ENCODE data around the gene AP1AR. TPM values are rescaled to one million over a fixed set of nuclear protein-coding genes. Genes with fewer than 3 reads are reported as not detected.
"Not testable (repeated sequence)": the region's sequence is repeated elsewhere in the genome, so short reads cannot be mapped to it uniquely, and the experiment has no call there.

AP1AR gene
- polyA plus RNA-seq, 12 donors: 10.5 to 35.7 (median 14.2) TPM; not detected in 1

DNA sequence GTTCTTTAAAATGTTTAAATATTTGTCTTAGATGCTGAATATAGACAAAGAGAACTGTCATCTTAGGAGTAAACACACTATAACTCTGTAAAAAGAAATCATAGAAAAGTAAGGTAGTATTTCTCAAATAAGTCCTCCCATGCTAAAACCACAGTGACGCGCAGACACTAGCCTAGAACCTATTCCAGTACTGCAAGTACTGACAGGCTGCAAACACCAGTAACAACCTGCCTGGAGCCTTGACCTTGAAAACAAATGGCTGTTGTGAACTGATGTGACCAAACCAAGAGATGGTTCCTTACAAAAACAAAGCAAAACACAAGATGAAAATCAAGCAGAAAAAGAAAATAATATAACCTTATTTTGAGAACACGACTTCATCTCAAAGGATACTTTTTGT is 45.6 kb downstream of the AP1AR start:
- DNase-seq: no peak

DNA sequence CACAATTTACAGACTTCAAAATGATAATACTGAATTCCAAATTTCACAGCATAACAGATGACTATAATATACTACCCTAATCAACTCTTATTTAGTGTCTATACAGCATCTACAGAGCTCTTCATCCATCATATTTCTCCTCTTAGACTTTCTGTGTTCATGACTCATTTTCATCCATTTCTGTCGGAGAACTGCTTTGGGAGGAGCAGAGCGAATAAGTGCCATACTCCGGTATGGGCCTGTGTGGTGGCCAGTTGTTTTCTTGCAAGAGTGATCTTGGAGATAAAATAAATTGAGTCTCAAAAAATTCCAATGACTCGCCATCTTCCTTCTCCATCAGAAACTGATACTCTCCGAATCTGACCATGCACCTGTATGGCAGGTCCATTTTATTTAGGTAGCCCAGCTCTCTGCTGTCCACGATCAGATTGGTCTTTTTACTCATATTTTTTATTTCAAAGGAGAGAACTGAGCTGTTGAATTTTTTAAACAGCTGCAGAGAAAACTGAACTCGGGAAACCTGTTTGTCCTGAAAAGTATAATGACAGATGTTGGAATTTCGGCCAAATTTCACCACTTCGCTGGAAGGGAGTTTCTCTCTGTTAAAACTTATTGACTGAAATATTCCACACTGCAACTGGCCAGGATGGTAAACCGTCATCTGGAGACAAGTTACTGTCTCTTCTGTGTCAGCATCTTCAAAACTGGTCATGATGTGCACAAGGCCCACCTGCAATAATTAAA is 46.3 kb downstream of the AP1AR start:
- DNase-seq: no peak

DNA sequence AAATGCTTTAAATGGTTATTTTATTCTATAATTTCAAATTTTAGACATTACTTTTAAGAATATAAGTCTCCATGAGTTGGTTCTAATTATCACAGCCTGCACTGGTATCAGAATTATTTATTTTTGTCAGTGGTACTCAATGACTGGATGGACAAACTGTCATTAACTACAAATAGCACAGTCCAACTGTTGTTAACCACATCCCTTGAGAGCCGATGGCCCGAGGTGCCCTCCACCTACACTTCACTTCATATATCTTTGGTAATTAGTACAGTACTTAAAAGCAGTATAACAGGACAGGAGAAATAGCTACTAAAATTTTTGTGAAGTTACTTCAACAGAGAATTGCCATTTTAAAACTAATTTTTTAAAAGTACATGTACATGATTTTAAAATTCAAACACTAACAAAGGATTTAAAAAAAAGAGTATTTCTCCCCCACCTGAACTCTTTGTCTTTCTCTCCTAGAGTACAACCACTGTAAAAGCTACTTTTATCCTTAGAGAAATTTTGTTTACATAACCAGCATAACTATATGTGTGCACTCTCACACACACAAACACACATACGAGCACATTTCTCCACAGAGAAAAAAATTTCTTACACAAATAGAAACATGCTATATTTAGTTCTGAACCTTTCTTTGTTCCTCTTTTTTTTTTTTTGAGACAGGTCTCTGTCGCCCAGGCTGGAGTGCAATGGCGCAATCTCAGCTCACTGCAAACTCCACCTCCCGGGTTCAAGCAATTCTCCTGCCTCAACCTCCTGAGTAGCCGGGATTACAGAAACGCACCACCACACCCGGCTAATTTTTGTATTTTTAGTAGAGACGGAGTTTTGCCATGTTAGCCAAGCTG is 47.7 kb downstream of the AP1AR start:
- no peak for DNase-seq

DNA sequence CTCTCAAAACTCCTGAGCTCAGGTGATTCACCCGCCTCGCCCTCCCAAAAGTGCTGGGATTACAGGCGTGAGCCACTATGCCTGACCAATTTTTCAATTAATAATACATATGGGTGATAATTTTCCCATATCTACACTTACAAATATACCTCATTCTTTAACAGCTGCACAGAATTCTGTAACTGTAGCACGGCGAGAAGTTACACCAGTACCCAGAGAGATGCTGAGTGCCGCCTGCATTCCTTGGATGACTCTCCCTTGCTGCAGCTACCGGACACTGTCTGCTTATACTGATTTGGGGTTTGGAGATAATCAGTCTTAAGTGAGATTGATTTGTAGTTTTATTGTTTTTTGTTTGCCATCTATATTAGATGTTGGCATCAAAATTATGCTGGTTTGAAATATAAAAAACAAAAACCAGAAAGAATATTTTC is 48.3 kb downstream of the AP1AR start:
- DNase-seq: no peak

DNA sequence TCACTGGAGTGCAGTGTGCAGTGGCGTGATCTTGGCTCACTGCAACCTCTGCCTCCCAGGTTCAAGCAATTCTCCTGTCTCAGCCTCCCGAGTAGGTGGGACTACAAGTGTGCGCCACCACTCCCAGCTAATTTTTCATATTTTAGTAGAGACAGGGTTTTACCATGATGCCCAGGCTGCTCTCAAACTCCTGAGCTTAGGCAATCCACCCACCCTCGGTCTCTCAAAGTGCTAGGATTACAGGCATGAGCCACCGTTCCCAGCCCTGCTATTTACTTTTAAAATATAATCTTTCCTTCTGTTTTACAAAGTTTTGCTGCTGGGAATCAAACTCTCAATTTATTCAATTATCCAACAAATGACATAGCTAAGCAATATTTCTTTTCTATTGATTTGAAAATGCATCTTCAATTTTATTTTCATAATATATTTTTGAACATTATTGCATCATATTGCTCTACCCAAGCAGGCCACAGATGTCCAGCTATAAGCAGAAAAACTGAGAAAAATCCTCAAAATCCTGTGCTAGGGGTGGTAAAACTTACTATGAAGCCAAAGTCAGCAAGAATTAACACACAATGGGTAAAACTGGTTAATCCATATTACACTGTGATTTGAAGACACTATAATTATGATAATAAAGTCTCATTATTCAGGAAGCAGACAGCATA is 48.9 kb downstream of the AP1AR start:
- no peak for DNase-seq

DNA sequence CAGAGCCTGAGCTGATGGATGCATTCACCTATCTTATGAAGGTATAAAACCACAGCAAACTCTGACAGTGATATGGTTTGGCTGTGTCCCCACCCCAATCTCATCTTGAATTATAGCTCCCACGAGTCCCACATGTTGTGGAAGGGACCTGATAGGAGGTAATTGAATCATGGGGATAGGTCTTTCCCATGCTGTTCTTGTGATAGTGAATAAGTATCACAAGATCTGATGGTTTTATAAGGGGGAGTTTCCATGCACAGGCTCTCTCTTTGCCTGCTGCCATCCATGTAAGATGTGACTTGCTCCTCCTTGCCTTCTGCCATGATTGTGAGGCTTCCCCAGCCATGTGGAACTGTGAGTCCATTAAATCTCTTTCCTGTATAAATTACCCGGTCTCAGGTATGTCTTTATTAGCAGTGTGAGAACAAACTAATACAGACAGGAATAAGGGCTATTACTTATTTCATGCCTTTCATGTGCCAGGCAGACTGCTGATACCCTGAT is 50.4 kb downstream of the AP1AR start:
- DNase-seq: not testable (repeated sequence)

DNA sequence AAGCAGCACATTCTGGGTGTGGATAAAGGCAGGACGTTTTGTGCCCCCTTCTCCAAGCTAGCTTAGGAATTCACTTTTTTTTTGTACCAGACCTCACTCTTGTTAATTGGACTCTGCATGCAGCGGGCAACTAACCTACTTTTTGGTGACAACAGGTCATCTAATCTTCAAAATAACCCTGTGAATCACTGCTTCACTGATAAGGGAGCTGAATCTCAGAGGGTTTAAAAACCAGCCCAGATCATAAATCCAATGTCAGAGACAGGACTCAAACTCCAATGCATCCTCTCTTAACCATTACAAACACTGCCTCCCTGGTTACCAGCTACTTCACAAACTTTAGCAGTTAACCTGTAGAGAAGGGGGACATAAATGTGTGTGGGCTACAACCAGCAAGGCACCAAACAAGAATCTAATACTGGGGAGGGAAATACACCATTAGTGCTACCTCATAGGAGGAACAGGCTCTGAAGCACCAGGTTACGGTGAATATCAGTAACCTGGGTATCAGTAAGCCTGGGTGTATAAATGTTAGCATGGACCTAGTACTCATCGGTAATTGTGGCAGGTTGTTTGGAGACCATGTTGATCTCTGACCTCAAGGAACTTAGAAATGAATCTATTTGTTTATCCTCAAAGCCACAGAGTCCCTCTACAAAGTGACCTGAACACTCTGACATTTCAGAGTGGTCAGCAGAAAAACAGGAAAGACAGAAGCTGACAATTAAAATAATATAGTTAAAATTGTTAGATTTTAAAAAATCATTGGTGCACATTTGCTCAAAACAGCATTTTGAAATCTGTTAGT is 51.5 kb downstream of the AP1AR start:
- DNase-seq: no peak

DNA sequence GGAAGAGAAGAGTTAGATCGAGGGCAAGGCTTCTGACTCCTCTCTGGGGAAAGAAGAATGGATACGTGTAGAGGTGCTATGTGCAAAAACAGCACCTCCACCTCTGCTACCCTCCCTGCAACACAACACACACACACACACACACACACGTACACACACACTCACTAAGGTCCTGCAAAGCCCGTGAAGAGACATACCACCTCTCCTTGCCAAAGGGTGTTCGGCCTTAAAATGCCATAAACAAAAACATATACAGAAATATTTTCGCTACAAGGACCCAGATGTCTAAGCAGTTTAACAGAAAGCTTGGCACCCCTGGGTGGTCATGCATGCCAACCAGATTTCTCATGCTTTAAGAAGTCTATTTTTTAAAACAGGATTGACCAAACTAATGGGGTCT is 52.6 kb downstream of the AP1AR start:
- no peak for DNase-seq

DNA sequence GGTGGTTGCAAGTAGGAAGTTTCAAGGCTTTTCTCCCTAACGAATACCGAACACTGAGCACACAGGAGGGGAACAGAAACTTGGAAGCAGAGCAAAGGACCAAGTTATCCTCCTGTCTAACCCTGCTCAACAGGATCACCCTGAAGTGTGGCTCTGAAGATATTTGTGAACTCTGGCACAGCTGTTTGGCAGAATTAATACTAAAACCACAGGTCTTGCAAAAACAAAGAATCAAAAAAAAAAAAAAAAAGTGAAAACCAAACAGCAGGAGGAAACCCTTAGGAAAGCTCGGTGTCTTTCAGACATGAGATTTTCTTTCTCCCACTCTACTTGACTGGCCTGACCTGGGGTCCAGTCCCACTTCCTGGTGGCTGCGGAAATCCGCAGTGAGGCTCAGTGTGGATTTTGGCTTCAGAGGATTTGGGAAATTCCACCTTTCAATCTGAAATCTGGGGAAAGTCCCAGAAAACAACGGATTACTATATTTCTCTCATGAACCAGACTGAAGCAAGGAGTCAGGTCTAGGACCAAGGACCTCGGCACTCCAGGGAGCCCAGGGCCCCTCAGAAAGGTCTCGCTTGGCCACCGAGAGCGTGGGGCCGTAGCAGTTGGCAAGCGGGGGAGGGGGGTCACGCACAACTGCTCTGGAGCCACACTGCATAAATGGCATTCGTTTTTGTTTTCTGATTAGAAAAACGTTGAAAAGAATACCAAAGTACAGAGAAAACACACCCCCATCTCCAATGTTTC is 53.2 kb downstream of the AP1AR start:
- DNase-seq: no peak

DNA sequence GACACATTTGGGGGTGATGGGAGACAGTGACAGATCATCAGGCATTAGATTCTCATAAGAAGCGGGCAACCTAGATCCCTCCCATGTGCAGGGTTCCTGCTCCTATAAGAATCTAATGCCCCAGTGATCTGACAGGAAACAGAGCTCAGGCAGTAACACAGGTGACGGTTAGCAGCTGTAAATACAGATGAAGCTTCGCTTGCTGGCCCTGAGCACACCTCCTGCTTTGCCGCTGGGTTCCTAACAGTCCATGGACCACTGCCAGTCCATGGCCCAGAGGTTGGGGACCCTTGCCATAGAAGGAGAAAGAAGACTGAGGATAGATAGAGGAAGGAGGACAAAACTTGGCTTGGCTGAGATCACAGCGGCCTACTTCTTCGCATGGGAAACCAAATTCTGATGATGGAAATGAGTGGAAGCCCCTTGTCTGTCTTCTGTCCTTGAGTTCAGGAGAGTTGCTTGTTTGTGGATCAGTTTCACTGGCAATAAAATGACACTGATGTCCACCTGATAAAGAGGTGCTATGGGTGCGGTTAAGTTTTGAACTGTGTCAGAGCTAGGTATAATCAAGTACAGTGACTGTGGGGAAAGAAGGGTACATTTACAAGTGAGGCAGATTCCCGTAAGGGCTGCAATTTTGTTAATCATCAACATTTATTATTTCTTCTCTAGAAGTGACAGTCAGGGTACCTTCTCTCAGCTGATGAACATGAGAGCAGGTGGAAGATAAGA is 55.8 kb downstream of the AP1AR start:
- no peak for DNase-seq

DNA sequence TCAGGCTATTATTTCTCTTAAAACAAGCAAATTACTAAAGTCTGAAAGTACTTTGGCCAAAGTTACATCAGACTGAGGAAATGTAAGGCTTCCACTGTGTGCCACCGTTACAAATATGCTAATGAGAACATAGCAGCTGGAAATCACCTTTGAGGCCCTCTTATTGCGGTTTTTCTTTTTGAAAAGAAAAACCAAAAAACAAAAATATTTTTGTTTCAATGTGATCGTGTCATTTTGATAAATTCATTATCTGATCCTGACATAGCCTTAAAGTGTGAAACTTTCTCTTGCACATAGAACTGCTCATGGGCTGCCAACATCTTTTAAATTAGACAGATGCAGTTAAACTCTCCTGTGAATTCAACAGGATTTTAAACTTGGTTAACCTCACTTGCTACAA is 56.9 kb downstream of the AP1AR start:
- no peak for DNase-seq

DNA sequence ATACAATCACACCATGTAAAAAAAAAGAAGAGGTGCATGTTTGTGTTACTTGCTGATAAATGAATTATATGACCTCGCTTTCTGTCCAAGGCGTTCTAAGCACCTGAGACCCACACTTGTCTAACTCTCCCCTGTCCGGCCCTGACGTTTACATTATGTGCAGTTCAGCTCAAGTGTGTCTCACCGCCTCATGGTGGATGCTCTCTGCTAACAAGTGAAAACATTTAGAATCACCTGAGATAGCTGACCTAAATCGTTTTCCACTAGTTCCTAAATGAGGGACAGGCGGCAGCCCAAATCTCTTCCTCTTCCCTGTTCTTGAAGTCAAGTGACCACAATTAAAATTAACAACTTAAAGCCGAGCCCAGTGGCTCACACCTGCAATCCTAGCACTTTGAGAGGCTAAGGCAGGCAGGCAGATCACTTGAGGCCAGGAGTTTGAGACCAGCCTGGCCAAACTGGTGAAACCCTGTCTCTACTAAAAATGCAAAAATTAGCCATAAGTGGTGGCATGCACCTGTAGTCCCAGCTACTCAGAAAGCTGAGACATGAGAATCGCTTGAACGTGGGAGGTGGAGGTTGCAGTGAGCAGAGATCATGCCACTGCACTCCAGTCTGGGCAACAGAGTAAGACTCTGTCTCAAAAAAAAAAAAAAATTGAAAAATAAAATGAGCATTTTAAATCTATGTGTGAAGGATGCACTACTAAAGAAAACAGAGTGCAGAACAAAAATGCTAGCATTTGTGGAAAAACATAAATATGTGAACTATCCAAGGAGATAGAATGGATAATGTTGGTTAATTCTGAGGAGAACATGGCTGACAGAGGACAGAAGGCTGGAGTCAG is 58.0 kb downstream of the AP1AR start:
- DNase-seq: no peak

DNA sequence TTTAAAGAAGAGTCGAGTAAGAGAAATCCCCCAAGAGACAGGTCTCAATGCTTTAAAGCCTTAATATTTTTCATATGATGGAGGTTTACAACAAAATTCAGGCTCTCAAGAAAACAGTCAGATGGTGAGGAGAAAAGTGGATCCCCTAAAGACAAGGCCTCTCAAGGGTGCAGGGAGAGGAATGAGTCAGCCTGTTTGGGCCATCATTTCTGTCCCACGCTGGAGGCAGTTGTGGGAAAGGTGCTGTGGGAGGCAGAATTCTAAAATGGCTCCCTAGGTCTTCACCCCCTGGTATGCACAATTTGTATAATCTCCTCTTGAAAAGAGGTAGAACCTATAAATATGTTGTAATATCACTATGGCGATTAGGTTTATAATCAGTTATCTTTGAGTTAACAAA is 58.8 kb downstream of the AP1AR start:
- no peak for DNase-seq

DNA sequence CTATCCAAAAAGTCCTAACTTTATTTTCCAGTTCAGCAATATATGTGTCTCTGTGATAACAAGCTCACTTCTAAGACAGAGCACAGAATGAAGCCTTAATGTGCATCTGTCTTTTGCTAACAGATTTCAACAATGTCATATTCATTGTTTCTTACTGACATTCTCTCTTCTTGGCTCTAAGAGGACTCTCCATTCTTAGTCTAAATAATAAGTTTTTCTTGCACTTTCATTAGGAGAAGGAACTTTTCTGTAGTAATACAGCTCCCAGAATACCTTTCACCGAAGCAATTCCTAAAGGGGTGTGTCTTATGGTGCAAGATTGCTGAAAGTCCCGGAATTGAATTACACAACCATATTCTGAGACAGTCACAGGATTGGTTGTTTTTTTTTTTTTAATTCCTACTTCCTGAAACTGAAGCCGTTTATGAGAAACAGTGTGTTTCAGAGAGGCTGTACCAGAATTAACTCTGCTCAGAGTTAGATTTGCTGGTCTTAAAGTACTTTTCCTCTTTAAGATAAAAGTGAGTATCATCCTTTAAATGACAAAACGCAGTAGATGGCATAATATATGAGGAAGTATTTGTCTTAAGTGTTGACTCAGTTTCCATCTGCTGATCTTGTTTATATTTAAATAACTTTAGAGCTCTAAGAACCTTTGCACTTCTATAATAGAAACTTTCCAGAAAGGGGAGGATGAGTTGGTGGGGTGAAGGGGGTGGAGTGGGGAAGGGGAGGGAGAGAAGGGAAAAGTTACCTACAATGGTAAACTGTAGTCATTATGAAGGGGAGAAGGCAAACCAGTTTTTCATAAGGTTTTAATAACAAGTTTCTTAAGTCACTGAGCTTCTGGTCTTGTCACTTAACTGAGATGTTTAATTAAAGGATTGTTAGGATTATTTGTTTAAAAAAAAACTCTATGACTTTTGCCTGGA is 65.6 kb downstream of the AP1AR start, which contains the start of gene ALPK1:
ALPK1 (plus strand) TSS at position 421 of the 932 bp plus-strand sequence.
- DNase-seq: peak; percentile 81

DNA sequence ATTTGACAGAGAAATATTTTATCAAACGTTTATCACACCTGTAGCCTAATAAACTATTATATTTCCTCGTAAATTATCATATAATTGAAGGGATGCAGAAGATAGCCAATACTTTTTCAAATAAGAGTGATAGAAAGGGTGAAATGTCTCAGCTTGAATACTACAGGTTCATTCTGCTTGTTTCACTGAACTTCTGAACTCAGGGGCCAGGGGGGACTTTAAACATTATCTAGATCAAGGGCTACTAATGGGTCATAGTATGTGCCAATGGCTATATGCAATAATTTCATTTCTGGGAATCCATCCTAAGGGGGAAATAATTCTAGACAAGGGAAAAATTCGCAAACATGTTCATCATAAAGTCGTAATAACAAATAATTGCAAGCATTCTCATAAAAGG is 68.1 kb downstream of the AP1AR start:
- no peak for DNase-seq

DNA sequence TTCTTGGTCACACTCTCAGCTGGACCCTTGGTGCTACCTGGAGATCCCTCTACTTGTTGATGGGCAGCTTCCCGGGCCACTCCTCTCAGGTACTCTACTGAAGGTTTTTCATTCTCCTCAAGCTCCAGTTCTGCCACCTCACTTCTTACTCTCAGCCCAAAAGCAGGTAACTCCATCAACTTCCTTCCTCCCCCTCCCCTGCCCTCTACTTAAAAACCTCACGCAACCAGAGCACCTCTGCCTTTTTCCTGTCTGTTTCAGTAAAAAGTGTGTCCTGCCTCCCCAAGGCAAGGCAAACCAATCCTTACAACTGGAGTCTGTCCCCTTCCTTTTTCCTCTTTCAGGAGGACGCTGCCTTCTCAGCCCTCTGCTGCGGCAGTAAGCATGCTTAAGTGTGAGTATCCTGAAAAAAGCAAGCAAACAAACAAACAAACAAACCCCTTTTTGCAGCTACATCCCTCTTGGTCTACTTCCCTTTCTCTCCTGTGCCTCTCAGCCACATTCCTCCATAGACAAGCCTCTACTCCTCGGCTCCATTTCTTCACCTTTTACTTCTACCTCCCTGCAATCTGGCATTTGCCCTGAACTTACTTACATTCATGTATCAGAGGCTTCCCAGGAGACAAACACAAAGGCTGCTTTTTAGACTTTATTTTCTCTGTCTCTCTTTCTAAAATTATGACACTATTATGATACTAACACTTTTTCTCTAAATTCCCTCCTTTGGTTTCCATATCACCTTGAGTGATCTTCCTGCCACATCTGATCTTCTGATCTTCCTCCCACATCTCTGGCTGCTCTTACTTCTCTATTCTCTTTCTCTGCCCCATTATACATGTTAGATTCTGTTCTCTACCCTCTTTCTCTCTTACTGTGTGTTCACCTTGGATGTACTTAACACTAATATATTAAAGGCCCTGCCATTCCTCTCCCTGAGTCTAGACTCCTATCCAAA is 71.0 kb downstream of the AP1AR start:
- DNase-seq: no peak

DNA sequence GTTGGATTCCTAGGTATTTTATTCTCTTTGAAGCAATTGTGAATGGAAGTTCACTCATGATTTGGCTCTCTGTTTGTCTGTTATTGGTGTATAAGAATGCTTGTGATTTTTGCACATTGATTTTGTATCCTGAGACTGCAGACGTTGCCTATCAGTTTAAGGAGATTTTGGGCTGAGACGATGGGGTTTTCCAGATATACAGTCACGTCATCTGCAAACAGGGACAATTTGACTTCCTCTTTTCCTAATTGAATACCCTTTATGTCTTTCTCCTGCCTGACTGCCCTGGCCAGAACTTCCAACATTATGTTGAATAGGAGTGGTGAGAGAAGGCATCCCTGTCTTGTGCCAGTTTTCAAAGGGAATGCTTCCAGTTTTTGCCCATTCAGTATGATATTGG is 73.9 kb downstream of the AP1AR start:
- not testable (repeated sequence) for DNase-seq
